Measurements from ENCODE around the gene SCYGR3. TPM values are rescaled to one million over a fixed set of nuclear protein-coding genes. Genes with fewer than 3 reads are reported as not detected.

The SCYGR3 gene
- total RNA-seq, 1 donor from 2014 or later = not detected

DNA sequence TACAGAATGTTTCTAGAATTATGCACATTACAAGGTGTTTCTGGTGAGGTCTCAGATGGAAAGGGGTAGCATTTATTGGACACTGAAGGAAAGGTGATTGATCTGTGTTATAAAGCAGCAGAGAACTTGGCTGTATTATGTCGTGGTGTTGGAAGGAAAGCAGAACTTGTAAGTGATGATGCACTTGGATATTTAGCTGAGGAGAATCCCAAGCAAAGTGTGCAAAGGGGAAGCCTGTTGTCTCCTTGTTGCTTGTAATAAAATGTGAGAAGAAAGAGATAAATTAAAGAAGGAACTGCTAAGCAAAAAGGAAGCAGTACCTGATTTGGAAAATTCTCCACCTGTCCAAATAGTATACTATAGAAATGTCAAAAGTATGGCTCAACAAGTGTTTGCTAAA lies 39.8 kb upstream of the SCYGR3 start:
- Mint-ChIP-seq H3K27me3 (no peaks in the 10 kb centered on the region), H3K36me3 (no peaks in the 10 kb centered on the region), H3K27ac (no peak overlapping the region), H3K4me3 (no peak overlapping the region), H3K4me1 (ENCODE audit: unreplicated experiment) (peaks cover under 1% of the 10 kb centered on the region), H3K9me3 (no peaks in the 10 kb centered on the region)
- DNase-seq (ENCODE audit: extremely low spot score, unreplicated experiment) = no peak
- TF ChIP-seq, protein P1, sequence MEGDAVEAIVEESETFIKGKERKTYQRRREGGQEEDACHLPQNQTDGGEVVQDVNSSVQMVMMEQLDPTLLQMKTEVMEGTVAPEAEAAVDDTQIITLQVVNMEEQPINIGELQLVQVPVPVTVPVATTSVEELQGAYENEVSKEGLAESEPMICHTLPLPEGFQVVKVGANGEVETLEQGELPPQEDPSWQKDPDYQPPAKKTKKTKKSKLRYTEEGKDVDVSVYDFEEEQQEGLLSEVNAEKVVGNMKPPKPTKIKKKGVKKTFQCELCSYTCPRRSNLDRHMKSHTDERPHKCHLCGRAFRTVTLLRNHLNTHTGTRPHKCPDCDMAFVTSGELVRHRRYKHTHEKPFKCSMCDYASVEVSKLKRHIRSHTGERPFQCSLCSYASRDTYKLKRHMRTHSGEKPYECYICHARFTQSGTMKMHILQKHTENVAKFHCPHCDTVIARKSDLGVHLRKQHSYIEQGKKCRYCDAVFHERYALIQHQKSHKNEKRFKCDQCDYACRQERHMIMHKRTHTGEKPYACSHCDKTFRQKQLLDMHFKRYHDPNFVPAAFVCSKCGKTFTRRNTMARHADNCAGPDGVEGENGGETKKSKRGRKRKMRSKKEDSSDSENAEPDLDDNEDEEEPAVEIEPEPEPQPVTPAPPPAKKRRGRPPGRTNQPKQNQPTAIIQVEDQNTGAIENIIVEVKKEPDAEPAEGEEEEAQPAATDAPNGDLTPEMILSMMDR (conservative IDR thresholded peaks at IDR 0.05) = no peak

DNA sequence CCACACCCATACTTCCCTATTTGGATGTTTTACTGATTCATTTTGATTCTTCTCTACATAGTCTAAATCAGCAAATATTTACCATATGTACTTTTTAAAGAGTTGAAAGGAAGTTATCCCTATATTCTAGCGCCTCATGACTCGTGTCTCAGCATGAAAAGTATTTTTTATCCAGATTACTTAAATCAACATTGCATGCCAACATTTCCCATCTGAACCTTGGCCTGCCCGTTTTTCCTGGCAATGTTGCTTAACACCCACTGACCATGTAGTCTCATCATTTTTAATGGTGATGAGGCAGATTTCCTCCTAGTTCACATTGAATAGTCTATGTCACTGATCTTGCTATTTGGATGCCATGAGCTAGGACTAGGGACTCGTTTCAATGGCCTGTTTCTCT lies 38.8 kb upstream of the SCYGR3 start:
- Mint-ChIP-seq H3K27me3 (no peaks in the 10 kb centered on the region), H3K4me3 (no peak overlapping the region), H3K36me3 (no peaks in the 10 kb centered on the region), H3K4me1 (ENCODE audit: unreplicated experiment) (peaks cover 6% of the 10 kb centered on the region), H3K9me3 (no peaks in the 10 kb centered on the region), H3K27ac (no peak overlapping the region)
- TF ChIP-seq, protein P1 (conservative IDR thresholded peaks at IDR 0.05) = no peak
- no peak for DNase-seq (ENCODE audit: extremely low spot score, unreplicated experiment)

DNA sequence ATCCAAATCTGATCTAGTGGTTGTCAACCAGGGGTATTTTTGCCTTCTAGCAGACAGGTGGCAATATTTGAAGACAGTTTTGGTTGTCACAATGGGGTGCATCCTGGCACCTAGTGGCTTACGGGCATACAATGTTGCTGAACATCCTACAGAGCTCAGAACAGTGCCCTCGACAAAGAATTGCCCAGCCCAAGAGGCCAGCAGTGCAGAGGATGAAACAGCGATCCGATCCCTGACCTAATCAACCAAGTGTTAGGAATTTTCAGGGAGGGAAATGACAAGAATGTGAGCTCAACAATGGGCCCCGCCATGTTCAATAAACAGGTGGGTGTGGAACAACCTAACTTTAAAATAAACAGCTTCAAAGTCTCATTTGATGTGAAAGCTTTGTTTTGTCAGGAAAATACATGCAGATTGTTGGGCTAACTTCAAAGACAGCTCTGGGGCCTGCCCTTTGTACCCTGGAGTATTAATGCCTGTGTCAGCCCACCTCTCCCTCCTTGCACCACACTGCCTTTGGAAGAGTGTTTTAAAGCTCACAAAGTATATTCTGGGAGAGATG lies 29.4 kb upstream of the SCYGR3 start:
- Mint-ChIP-seq H3K27me3 (no peaks in the 10 kb centered on the region), H3K4me1 (ENCODE audit: unreplicated experiment) (peaks cover 2% of the 10 kb centered on the region), H3K27ac (no peak overlapping the region), H3K4me3 (no peak overlapping the region), H3K9me3 (no peaks in the 10 kb centered on the region), H3K36me3 (no peaks in the 10 kb centered on the region)
- DNase-seq (ENCODE audit: extremely low spot score, unreplicated experiment) = no peak
- TF ChIP-seq, protein P1 (conservative IDR thresholded peaks at IDR 0.05) = no peak

DNA sequence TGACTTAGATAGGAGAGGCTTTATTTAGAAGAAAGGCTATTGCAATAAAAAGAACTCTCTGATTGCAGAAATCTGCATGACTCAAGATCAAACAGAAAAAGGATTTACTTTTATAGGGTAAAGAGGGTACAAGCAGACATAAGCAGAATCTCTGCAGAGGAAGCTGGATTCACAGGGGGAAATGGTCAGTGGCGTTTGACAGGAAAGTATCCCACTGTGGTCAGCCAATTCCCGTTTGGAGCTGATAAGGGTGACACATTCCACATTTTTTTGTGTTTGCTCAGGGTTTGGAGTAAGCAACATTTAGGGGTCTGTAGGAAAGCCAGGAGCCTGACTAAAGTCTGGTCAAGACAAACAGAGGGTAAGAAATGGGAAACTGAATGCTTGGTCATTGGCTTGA lies 28.0 kb upstream of the SCYGR3 start:
- Mint-ChIP-seq H3K36me3 (no peaks in the 10 kb centered on the region), H3K27me3 (no peaks in the 10 kb centered on the region), H3K27ac (no peak overlapping the region), H3K4me1 (ENCODE audit: unreplicated experiment) (no peaks in the 10 kb centered on the region), H3K4me3 (no peak overlapping the region), H3K9me3 (no peaks in the 10 kb centered on the region)
- TF ChIP-seq, protein P1 (conservative IDR thresholded peaks at IDR 0.05) = no peak
- no peak for DNase-seq (ENCODE audit: extremely low spot score, unreplicated experiment)

DNA sequence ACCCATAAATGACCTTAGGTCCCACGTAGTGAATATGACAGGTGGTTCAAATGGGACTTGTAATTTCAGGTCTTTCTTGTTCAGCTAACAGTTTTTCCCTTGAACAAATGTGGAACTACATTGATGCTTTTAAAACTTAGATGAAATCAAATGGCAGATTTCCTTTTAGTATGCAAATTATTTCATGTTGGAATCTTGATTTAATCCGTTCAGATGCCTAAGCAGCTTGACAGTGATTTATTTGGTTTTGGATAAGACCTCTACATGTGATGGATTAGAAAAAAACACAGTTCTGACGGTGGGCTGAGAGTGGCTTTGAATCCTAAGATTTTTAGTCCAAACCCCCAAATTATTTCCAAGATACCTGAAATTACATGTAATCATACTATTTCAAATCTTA lies 19.6 kb upstream of the SCYGR3 start:
- TF ChIP-seq, protein P1 (conservative IDR thresholded peaks at IDR 0.05) = no peak
- Mint-ChIP-seq H3K36me3 (no peaks in the 10 kb centered on the region), H3K9me3 (no peaks in the 10 kb centered on the region), H3K4me1 (ENCODE audit: unreplicated experiment) (no peaks in the 10 kb centered on the region), H3K4me3 (no peak overlapping the region), H3K27me3 (peaks cover 3% of the 10 kb centered on the region), H3K27ac (no peak overlapping the region)
- no peak for DNase-seq (ENCODE audit: extremely low spot score, unreplicated experiment)

DNA sequence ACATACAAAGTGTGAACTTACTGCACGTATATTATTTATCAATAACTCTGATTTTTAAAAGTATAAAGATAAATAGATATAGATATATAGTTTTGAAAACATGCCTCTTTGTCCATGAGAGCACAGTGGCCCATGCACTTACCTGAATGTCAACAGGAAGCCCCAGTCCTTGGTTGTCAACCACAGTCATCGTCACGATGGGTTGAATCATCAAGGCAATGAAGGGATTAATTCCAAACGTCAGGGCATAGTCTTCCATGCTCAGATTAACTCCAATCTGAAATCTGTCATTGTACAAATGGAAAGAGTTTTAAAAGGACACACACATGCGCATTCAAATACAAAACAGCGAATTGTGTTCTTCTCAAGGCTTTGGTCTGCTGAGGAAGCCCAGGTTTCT lies 18.2 kb upstream of the SCYGR3 start:
- Mint-ChIP-seq H3K36me3 (no peaks in the 10 kb centered on the region), H3K4me3 (no peak overlapping the region), H3K9me3 (no peaks in the 10 kb centered on the region), H3K27ac (no peak overlapping the region), H3K27me3 (peaks cover 3% of the 10 kb centered on the region), H3K4me1 (ENCODE audit: unreplicated experiment) (no peaks in the 10 kb centered on the region)
- TF ChIP-seq, protein P1 (conservative IDR thresholded peaks at IDR 0.05) = no peak
- DNase-seq (ENCODE audit: extremely low spot score, unreplicated experiment) = no peak

Measured in type B pancreatic cell (in vitro differentiated cells).